ENCODE measurements around the gene SIPA1L3.

DNA sequence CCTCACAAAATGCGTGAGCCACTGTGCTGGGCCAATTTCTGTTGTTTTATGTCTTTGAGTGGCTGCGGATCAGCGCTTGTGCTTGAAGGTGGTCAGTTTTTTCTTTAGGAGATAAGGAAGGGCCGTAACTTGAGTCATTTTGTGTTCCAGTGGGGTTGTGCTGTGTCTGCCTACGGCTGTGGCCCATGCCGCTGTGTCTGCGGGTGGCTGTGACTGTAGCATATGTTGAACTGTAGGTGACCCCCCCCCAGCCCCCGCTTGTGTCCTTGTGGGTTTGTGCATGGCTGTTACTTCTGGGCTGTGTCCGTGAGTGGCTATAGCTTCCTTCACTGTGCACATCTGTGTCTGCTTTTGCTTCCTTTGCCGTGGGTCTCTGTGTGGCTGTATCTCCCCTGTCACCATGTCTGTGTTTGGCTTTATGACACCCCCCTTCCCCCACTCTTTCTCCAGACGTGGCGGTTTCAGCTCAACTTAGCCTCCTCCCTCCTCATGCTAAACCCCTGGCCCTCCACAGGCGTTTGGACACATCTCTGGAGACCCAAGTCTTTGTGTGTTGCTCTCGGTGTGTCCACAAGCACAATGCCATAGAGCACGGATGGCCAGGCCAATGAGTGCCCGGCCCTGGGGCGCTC, 348.5 kb downstream of the SIPA1L3 start:
- TF ChIP-seq, protein P1, sequence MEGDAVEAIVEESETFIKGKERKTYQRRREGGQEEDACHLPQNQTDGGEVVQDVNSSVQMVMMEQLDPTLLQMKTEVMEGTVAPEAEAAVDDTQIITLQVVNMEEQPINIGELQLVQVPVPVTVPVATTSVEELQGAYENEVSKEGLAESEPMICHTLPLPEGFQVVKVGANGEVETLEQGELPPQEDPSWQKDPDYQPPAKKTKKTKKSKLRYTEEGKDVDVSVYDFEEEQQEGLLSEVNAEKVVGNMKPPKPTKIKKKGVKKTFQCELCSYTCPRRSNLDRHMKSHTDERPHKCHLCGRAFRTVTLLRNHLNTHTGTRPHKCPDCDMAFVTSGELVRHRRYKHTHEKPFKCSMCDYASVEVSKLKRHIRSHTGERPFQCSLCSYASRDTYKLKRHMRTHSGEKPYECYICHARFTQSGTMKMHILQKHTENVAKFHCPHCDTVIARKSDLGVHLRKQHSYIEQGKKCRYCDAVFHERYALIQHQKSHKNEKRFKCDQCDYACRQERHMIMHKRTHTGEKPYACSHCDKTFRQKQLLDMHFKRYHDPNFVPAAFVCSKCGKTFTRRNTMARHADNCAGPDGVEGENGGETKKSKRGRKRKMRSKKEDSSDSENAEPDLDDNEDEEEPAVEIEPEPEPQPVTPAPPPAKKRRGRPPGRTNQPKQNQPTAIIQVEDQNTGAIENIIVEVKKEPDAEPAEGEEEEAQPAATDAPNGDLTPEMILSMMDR (IDR thresholded peaks at IDR 0.05; ENCODE audit: poor library complexity, severe bottlenecking): no peak
- TF ChIP-seq, protein P2, sequence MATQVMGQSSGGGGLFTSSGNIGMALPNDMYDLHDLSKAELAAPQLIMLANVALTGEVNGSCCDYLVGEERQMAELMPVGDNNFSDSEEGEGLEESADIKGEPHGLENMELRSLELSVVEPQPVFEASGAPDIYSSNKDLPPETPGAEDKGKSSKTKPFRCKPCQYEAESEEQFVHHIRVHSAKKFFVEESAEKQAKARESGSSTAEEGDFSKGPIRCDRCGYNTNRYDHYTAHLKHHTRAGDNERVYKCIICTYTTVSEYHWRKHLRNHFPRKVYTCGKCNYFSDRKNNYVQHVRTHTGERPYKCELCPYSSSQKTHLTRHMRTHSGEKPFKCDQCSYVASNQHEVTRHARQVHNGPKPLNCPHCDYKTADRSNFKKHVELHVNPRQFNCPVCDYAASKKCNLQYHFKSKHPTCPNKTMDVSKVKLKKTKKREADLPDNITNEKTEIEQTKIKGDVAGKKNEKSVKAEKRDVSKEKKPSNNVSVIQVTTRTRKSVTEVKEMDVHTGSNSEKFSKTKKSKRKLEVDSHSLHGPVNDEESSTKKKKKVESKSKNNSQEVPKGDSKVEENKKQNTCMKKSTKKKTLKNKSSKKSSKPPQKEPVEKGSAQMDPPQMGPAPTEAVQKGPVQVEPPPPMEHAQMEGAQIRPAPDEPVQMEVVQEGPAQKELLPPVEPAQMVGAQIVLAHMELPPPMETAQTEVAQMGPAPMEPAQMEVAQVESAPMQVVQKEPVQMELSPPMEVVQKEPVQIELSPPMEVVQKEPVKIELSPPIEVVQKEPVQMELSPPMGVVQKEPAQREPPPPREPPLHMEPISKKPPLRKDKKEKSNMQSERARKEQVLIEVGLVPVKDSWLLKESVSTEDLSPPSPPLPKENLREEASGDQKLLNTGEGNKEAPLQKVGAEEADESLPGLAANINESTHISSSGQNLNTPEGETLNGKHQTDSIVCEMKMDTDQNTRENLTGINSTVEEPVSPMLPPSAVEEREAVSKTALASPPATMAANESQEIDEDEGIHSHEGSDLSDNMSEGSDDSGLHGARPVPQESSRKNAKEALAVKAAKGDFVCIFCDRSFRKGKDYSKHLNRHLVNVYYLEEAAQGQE (IDR thresholded peaks at IDR 0.05; ENCODE audit: borderline replicate concordance): no peak
- TF ChIP-seq SMC3 (conservative IDR thresholded peaks at IDR 0.05; ENCODE audit: poor library complexity) (no peak), RAD21 (conservative IDR thresholded peaks at IDR 0.05) (no peak)

Measured in neural cell (in vitro differentiated cells).